CD4-positive, alpha-beta T cell treated with Interferon alpha-2 for 1 hour (primary cell): ENCODE data around the gene TRPV2.

Experiments
- DNase-seq, 2 donors: peaks; one replicate each; pipeline ENCODE4 v3.0.0-alpha.2; 2020 to 2022

The TRPV2 gene

GRCh38 chr17:16406742-16407674, 8.4 kb upstream of the TRPV2 start:
- DNase-seq, result peak in 1 of 2 donors; percentile 16

GRCh38 chr17:16407911-16408588, 7.3 kb upstream of the TRPV2 start:
- peak in 1 of 2 donors; percentile 12 for DNase-seq

GRCh38 chr17:16417399-16417798, 2.0 kb downstream of the TRPV2 start:
- no peak for DNase-seq

GRCh38 chr17:16417896-16418684, 2.7 kb downstream of the TRPV2 start:
- no peak for DNase-seq

- no peak for DNase-seq
Measured at GRCh38 chr17:16418685-16419068, 3.3 kb downstream of the TRPV2 start.

GRCh38 chr17:16419074-16419928, 3.9 kb downstream of the TRPV2 start:
- DNase-seq, result peak; percentile 20 to 38

GRCh38 chr17:16419929-16420271, 4.5 kb downstream of the TRPV2 start:
- DNase-seq, result peak in 1 of 2 donors; percentile 45

- DNase-seq, result no peak
Measured at GRCh38 chr17:16422416-16422815, 7.0 kb downstream of the TRPV2 start.

GRCh38 chr17:16423226-16423872, 8.0 kb downstream of the TRPV2 start:
- DNase-seq, result no peak

GRCh38 chr17:16425202-16425601, 9.8 kb downstream of the TRPV2 start:
- no peak for DNase-seq

GRCh38 chr17:16425698-16426659, 10.6 kb downstream of the TRPV2 start:
- DNase-seq, result no peak

GRCh38 chr17:16427020-16427419, 11.6 kb downstream of the TRPV2 start:
- DNase-seq, result no peak

- peak; percentile 20 to 47 for DNase-seq
Measured at GRCh38 chr17:16428098-16428882, 12.9 kb downstream of the TRPV2 start.

GRCh38 chr17:16429083-16429482, 13.7 kb downstream of the TRPV2 start:
- no peak for DNase-seq

GRCh38 chr17:16430650-16431049, 15.3 kb downstream of the TRPV2 start:
- no peak for DNase-seq

GRCh38 chr17:16432017-16432416, 16.6 kb downstream of the TRPV2 start:
- DNase-seq, result no peak

- no peak for DNase-seq
Measured at GRCh38 chr17:16433514-16433913, 18.1 kb downstream of the TRPV2 start.

GRCh38 chr17:16434662-16435061, 19.3 kb downstream of the TRPV2 start:
- no peak for DNase-seq
